HG02642 (cell line): ENCODE results near the gene CDYL2.

Experiments used
- ATAC-seq: cut with Tn5 transposase; IDR thresholded peaks from one replicate; pipeline ENCODE4 v1.9.1; 2021; ENCODE audit warnings: mild to moderate bottlenecking; ENCODE audit not compliant: unreplicated experiment, poor library complexity

Gene CDYL2

GRCh38 chr16:80716564-80717139 is 87.7 kb downstream of the CDYL2 start:
- ATAC-seq = no peak

- ATAC-seq = no peak
These were observed 93.0 kb downstream of the CDYL2 start for GRCh38 chr16:80711406-80711805.

- no peak for ATAC-seq
These were observed 93.5 kb downstream of the CDYL2 start for GRCh38 chr16:80710918-80711317.

- ATAC-seq = no peak
These were observed 95.6 kb downstream of the CDYL2 start for GRCh38 chr16:80708823-80709222.

- ATAC-seq = no peak
These were observed 96.7 kb downstream of the CDYL2 start for GRCh38 chr16:80707686-80708085.

GRCh38 chr16:80705596-80705995 is 98.8 kb downstream of the CDYL2 start:
- ATAC-seq = no peak

- ATAC-seq = no peak
These were observed 99.5 kb downstream of the CDYL2 start for GRCh38 chr16:80704751-80705505.

- ATAC-seq = no peak
These were observed 101.0 kb downstream of the CDYL2 start for GRCh38 chr16:80703131-80704071.

- ATAC-seq = no peak
These were observed 101.7 kb downstream of the CDYL2 start for GRCh38 chr16:80702696-80703095.

GRCh38 chr16:80700558-80700957 is 103.8 kb downstream of the CDYL2 start:
- no peak for ATAC-seq

- no peak for ATAC-seq
These were observed 109.4 kb downstream of the CDYL2 start for GRCh38 chr16:80695020-80695419.

- no peak for ATAC-seq
These were observed 110.8 kb downstream of the CDYL2 start for GRCh38 chr16:80693553-80693952.

- ATAC-seq = no peak
These were observed 112.1 kb downstream of the CDYL2 start for GRCh38 chr16:80692270-80692669.

GRCh38 chr16:80691111-80691741 is 113.2 kb downstream of the CDYL2 start:
- ATAC-seq = no peak

- ATAC-seq = no peak
These were observed 114.9 kb downstream of the CDYL2 start for GRCh38 chr16:80689487-80689886.

- no peak for ATAC-seq
These were observed 116.8 kb downstream of the CDYL2 start for GRCh38 chr16:80687606-80688005.

GRCh38 chr16:80684906-80685305 is 119.5 kb downstream of the CDYL2 start:
- ATAC-seq = no peak

- no peak for ATAC-seq
These were observed 120.1 kb downstream of the CDYL2 start for GRCh38 chr16:80684136-80684765.

GRCh38 chr16:80683646-80684045 is 120.8 kb downstream of the CDYL2 start:
- ATAC-seq = no peak

GRCh38 chr16:80682421-80683070 is 121.9 kb downstream of the CDYL2 start:
- ATAC-seq = no peak
